ENCODE data around the gene OGDH.
"Not testable (repeated sequence)": the region's sequence is repeated elsewhere in the genome, so short reads cannot be mapped to it uniquely, and the experiment has no call there.

OGDH gene

DNA sequence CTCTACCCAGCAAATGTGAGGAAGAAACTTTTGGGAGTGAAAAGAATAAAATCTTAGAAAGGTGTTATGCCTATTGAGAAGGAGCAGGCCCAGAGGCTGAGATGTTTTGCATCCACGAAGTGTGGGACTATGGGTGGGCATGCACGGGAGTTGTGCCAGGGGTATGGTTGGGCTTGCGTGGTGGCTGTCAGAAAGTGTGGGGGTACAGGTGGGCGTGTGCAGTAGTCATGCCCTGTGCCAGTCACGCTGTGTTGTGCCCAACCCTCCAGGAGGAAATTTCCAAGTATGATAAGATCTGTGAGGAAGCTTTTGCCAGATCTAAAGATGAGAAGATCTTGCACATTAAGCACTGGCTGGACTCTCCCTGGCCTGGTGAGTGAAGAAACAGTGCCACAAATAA, 89.3 kb downstream of the OGDH start:
- H3K4me3 ChIP-seq (ENCODE audit: low read depth, low read length) = no peak overlapping the region
- DNase-seq (ENCODE audit: low read depth) = no peak
- TF ChIP-seq, protein P1, sequence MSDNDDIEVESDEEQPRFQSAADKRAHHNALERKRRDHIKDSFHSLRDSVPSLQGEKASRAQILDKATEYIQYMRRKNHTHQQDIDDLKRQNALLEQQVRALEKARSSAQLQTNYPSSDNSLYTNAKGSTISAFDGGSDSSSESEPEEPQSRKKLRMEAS (IDR thresholded peaks at IDR 0.05; ENCODE audit: low read depth, low read length) = no peak
- TF ChIP-seq, protein P2, sequence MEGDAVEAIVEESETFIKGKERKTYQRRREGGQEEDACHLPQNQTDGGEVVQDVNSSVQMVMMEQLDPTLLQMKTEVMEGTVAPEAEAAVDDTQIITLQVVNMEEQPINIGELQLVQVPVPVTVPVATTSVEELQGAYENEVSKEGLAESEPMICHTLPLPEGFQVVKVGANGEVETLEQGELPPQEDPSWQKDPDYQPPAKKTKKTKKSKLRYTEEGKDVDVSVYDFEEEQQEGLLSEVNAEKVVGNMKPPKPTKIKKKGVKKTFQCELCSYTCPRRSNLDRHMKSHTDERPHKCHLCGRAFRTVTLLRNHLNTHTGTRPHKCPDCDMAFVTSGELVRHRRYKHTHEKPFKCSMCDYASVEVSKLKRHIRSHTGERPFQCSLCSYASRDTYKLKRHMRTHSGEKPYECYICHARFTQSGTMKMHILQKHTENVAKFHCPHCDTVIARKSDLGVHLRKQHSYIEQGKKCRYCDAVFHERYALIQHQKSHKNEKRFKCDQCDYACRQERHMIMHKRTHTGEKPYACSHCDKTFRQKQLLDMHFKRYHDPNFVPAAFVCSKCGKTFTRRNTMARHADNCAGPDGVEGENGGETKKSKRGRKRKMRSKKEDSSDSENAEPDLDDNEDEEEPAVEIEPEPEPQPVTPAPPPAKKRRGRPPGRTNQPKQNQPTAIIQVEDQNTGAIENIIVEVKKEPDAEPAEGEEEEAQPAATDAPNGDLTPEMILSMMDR (IDR thresholded peaks at IDR 0.05; ENCODE audit: low read depth, low read length) = no peak
- TF ChIP-seq POLR2A (IDR thresholded peaks at IDR 0.05; ENCODE audit: extremely low read depth, insufficient read length) (no peak), MYC (IDR thresholded peaks at IDR 0.05; ENCODE audit: low read depth, low read length) (no peak)

DNA sequence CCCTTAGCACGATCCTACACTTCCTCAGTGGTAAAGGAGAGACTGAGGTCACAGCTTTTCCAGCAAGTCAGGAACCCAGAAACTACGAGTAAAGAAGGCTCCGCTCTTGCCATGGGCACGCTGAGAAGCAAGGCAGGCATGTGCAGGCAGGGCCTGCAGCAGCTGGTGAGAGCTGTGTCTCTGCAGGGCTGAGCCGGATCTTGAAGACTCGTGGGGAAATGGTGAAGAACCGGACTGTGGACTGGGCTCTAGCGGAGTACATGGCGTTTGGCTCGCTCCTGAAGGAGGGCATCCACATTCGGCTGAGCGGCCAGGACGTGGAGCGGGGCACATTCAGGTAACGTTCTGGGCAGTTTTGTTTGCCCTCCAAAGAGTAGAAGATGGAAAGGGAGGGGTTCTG, 90.3 kb downstream of the OGDH start:
- no peak overlapping the region for H3K4me3 ChIP-seq (ENCODE audit: low read depth, low read length)
- TF ChIP-seq POLR2A (IDR thresholded peaks at IDR 0.05; ENCODE audit: extremely low read depth, insufficient read length) = no peak
- no peak for TF ChIP-seq MYC (IDR thresholded peaks at IDR 0.05; ENCODE audit: low read depth, low read length)
- TF ChIP-seq, protein P1 (IDR thresholded peaks at IDR 0.05; ENCODE audit: low read depth, low read length) = no peak
- TF ChIP-seq, protein P2 (IDR thresholded peaks at IDR 0.05; ENCODE audit: low read depth, low read length) = no peak
- DNase-seq (ENCODE audit: low read depth) = no peak

DNA sequence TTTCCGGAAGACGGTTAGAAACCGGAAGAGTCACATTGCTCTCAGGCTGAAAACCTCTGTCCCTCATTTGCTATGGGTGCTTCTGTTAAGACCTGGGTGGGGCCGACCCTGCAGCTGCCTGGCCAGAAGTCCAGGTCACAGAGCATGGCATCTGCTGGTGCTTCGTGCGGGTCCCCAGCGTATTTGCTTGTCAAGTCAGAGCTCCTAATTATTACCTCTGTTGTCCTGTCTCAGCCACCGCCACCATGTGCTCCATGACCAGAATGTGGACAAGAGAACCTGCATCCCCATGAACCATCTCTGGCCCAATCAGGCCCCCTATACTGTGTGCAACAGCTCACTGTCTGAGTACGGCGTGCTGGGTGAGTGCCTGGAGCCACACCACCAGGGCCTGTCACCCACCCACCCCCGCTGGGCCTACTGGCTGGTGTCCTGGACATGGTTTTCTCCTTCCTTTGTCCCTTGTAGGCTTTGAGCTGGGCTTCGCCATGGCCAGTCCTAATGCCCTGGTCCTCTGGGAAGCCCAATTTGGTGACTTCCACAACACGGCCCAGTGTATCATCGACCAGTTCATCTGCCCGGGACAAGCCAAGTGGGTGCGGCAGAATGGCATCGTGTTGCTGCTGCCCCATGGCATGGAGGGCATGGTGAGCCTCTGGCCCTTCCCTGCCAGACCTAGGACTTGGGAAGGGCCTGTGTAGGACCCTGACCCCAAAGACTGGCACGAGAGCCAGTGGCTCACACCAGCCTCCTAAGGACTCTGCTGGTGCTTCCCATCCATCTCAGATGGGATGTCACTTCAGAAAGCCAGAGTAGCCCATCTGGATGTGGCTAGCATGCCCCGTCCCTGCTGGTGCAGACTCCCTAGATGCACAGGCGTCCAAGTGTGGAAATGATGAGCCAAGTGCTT, 91.0 kb downstream of the OGDH start:
- no peak overlapping the region for H3K4me3 ChIP-seq (ENCODE audit: low read depth, low read length)
- TF ChIP-seq, protein P1 (IDR thresholded peaks at IDR 0.05; ENCODE audit: low read depth, low read length) = no peak
- no peak for TF ChIP-seq MYC (IDR thresholded peaks at IDR 0.05; ENCODE audit: low read depth, low read length)
- TF ChIP-seq POLR2A (IDR thresholded peaks at IDR 0.05; ENCODE audit: extremely low read depth, insufficient read length) = no peak
- TF ChIP-seq, protein P2 (IDR thresholded peaks at IDR 0.05; ENCODE audit: low read depth, low read length) = no peak
- DNase-seq (ENCODE audit: low read depth) = no peak

DNA sequence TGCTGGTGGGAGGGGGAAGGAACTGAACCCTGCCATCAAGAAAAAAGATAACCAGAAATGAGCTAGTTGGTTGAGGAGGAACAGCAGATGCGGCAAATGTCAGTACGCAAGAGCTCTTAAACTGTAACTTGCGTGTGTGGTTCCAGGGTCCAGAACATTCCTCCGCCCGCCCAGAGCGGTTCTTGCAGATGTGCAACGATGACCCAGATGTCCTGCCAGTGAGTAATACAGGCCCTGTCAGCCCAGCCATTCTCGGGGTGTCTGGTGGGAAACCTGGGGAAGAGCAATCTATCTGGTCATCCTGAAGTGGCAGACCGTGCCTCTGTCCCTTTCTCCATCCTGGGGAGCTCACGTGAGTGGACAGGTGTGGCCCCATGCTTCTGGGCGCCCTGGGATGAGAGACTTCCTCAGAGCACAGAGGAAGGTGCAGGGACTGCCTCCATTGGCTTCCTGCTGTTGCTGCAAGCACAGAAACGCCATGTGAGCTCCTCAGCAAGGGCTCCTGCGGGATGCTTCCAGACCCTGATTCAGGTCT, 91.7 kb downstream of the OGDH start:
- DNase-seq (ENCODE audit: low read depth) = no peak
- no peak for TF ChIP-seq MYC (IDR thresholded peaks at IDR 0.05; ENCODE audit: low read depth, low read length)
- no peak for TF ChIP-seq POLR2A (IDR thresholded peaks at IDR 0.05; ENCODE audit: extremely low read depth, insufficient read length)
- TF ChIP-seq, protein P2 (IDR thresholded peaks at IDR 0.05; ENCODE audit: low read depth, low read length) = no peak
- TF ChIP-seq, protein P1 (IDR thresholded peaks at IDR 0.05; ENCODE audit: low read depth, low read length) = no peak
- H3K4me3 ChIP-seq (ENCODE audit: low read depth, low read length) = no peak overlapping the region

DNA sequence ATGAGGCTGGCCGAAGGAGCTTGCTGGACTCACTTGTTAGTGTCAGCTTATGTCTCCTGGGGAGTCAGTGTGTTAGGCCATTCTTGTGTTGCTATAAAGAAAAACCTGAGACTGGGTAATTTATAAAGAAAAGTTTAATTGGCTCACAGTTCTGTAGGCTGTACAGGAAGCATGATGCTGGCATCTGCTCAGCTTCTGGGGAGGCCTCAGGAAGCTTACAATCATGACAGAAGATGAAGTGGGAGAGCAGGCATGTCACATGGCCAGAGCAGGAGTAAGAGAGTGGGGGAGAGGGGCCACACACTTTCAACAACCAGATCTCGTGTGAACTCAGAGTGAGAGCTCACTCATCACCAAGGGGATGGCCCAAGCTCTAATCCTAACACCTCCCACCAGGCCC, 93.2 kb downstream of the OGDH start:
- DNase-seq (ENCODE audit: low read depth); H3K4me3 ChIP-seq (ENCODE audit: low read depth, low read length): not testable (repeated sequence)

DNA sequence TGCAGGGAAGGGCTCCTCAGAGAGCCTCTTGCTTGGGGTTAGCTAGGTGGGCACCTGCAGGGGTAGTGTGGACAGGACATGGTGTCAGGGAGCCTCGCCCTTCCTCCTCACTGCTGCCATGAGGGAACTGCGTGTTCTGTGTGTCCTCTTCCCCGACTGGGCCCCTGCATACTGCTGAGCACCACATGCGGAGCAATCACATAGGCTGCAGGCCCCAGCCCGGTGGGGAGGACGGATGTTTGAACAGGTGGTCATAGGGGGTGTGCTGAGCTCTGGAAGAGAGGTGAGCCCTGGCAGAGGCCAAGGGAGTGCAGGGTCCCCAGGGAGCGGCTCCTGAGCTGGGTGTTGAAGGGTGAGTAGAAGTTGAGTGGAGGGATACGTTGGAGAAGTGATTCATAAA, 93.9 kb downstream of the OGDH start:
- H3K4me3 ChIP-seq (ENCODE audit: low read depth, low read length) = no peak overlapping the region
- TF ChIP-seq MYC (IDR thresholded peaks at IDR 0.05; ENCODE audit: low read depth, low read length) (no peak), POLR2A (IDR thresholded peaks at IDR 0.05; ENCODE audit: extremely low read depth, insufficient read length) (no peak)
- TF ChIP-seq, protein P1 (IDR thresholded peaks at IDR 0.05; ENCODE audit: low read depth, low read length) = no peak
- TF ChIP-seq, protein P2 (IDR thresholded peaks at IDR 0.05; ENCODE audit: low read depth, low read length) = no peak
- no peak for DNase-seq (ENCODE audit: low read depth)

DNA sequence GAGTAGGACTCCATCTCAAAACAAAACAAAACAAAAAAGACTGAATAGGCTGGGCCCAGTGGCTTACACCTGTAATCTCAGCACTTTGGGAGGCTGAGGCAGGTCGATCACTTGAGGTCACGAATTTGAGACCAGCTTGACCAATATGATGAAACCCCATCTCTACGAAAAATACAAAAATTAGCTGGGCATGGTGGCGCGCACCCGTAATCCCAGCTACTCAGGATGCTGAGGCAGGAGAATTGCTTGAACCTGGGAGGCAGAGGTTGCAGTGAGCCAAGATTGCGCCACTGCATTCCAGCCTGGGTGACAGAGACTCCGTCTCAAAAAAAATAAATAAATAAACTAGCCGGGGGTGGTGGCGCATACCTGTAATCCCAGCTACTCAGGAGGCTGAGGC, 97.0 kb downstream of the OGDH start:
- not testable (repeated sequence) for DNase-seq (ENCODE audit: low read depth); H3K4me3 ChIP-seq (ENCODE audit: low read depth, low read length)
